Measurements from ENCODE around the gene WDR91. TPM values are rescaled to one million over a fixed set of nuclear protein-coding genes. Genes with fewer than 3 reads are reported as not detected.
"Not testable (repeated sequence)": the region's sequence is repeated elsewhere in the genome, so short reads cannot be mapped to it uniquely, and the experiment has no call there.

WDR91 gene
- total RNA-seq, 1 experiment from 2014 or later: 3.1 TPM

DNA sequence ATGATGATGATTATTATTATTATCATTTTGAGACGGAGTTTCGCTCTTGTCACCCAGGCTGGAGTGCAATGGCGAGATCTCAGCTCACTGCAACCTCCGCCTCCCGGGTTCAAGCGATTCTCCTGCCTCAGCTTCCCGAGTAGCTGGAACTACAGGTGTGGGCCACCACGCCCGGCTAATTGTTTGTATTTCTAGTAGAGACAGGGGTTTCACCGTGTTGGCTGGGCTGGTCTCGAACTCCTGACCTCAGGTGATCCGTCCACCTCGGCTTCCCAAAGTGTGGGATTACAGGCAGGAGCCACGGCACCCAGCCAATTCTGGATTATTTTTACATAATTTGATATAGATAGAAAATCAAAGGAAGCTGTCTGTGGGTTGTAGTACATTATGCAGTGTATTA lies 22.8 kb upstream of the WDR91 start:
- not testable (repeated sequence) for DNase-seq (ENCODE audit: extremely low read depth, low read depth)

GRCh38 chr7:135233570-135233969 lies 22.2 kb upstream of the WDR91 start, which contains the start of gene STRA8:
Gene STRA8 (plus strand): TSS chr7:135233838. CDS start chr7:135240525, 6,687 bp downstream.
- DNase-seq (ENCODE audit: extremely low read depth, low read depth): no peak

GRCh38 chr7:135232720-135233119 lies 21.4 kb upstream of the WDR91 start:
- peak; percentile 37 for DNase-seq (ENCODE audit: extremely low read depth, low read depth)

- no peak for DNase-seq (ENCODE audit: extremely low read depth, low read depth)
These were observed 20.8 kb upstream of the WDR91 start for GRCh38 chr7:135232087-135232486.

GRCh38 chr7:135231686-135232085 lies 20.4 kb upstream of the WDR91 start:
- DNase-seq (ENCODE audit: extremely low read depth, low read depth): no peak

DNA sequence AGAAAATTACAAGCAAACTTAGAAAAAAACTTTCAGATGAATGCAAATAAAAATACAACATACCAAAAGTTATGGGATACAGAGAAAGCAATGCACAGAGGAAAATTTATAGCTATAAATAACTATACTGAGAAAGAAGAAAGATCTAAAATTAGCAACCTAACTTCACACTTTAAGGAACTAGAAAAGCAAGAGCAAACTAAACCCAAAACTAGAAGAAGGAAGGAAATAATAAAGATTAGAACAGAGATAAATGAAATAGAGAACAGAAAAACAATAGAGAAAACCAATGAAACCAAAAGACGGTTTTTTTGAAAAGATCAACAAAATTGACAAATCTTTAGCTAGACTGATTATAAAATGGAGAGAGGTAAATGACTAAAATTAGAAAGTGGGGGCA lies 12.7 kb upstream of the WDR91 start:
- DNase-seq (ENCODE audit: extremely low read depth, low read depth): no peak

DNA sequence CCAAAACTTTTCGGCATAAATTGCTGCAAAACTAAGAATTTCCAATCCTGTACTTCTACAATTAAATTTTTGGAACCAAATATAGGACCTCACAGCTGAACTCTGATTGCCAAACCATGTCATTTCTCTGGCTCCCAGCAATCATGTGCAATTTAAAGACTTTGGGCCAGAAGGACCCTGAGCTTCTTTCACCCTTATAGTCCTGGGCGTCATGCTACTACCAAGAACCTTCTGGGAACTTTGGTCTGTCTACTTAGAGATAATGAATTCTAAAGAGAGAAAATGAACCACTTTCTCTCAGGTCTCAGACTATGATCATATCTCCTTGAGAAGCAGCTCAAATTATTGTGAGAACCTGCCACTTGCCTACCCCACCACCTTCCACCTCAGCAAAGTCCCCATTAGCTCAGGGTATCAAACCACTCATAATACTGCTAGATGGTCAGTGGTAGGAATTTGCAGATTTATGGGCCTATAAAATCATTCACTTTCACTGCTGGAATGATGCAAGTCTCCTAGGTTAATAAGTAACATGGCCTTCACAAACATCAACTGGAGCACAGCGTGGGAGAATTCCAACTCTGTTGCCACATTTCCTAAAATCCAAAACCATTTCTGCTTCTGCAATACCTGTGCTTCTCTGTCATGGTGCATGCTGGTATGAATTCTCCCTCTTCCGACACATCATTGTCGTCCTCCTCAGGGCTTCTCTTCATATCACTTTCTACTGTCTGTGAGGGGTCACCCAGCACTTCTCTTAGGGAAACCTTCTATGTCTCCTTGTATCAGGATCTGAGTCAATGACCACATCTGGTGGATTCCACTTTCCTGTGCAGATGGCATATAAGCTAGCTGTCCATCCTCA lies 6.6 kb upstream of the WDR91 start:
- no peak for DNase-seq (ENCODE audit: extremely low read depth, low read depth)

DNA sequence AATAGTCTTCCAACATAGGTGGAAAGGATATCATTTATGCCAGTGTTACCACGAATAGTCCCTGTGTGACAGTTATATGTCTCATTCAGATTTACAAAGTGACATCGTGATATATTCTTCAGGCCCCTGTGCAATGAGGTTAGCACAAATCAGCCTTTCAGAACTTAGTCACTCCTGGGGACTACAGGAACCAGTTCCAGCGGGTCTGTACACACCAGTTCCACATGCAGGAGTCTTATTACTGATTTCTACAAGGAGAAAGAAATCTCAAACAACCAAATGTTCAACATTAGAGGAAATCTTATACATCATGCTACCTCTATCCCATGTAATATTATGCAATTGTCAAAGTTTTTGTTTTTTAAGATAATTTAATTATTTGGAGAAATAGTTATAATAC lies 4.4 kb upstream of the WDR91 start:
- DNase-seq (ENCODE audit: extremely low read depth, low read depth): no peak

- no peak for DNase-seq (ENCODE audit: extremely low read depth, low read depth)
These were observed 3.9 kb upstream of the WDR91 start for GRCh38 chr7:135215180-135215579.

DNA sequence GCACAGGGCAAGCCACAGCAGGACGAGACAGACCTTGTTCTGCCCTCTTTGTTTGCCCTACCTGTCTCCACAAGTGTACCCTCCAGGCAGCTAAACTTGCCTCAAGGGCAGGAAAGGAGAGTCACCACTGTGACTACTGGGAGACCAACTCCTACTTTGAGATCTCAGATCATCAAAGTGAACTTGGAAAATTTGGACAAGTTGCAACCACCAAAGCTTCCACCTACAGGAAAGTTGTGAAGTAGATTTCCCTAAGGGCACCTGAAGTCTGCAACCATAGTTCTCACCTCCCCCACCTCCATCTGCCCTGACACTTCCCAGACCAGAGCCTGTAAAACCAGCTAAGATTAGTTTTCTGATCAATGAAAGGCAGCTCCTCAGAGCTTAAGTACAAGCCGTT lies 2.5 kb upstream of the WDR91 start:
- no peak for DNase-seq (ENCODE audit: extremely low read depth, low read depth)

DNA sequence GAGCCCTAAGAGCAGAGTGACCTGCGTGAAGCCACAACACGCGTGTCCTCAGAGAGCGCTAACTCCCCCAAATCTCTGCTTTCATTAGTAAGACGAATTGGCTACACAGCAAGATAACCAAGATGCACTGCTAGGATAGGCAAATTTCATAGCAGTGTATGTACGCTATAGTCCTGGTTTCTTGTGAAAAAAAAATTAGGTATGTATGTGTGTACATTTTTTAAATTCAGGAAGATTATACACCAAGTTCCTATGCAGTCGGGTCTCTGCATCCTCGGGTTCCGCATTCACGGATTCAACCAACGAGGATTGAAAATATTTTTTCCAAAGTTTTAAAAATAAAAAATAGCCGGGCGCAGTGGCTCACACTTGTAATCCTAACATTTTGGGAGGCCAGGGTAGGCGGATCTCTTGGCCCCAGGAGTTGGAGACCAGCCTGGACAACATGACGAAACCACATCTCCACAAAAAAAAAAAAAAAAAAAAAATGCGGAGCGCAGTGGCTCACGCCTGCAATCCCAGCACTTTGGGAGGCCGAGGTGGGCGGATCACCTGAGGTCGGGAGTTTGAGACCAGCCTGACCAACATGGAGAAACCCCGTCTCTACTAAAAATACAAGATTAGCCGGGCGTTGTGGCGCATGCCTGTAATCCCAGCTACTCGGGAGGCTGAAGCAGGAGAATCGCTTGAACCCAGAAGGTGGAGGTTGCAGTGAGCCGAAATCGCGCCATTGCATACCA lies 790 bp upstream of the WDR91 start:
- not testable (repeated sequence) for DNase-seq (ENCODE audit: extremely low read depth, low read depth)

DNA sequence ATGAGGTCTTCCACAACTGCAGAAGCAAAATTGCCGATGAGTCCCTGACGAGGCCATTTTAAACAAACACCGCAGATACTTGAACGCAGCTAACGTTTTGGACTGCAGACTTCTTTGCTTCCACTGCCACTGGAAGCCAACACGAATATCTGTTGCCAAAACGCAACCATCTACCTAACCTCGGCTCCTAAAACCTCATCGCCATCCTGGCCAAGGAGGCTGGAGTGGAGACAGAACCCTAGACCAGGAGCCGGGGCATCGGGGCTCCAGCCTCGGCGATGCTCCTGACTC lies 493 bp downstream of the WDR91 start:
- DNase-seq (ENCODE audit: extremely low read depth, low read depth): peak; percentile 9

GRCh38 chr7:135209225-135209834 lies 2.0 kb downstream of the WDR91 start:
- no peak for DNase-seq (ENCODE audit: extremely low read depth, low read depth)

- no peak for DNase-seq (ENCODE audit: extremely low read depth, low read depth)
These were observed 3.1 kb downstream of the WDR91 start for GRCh38 chr7:135208102-135208793.

DNA sequence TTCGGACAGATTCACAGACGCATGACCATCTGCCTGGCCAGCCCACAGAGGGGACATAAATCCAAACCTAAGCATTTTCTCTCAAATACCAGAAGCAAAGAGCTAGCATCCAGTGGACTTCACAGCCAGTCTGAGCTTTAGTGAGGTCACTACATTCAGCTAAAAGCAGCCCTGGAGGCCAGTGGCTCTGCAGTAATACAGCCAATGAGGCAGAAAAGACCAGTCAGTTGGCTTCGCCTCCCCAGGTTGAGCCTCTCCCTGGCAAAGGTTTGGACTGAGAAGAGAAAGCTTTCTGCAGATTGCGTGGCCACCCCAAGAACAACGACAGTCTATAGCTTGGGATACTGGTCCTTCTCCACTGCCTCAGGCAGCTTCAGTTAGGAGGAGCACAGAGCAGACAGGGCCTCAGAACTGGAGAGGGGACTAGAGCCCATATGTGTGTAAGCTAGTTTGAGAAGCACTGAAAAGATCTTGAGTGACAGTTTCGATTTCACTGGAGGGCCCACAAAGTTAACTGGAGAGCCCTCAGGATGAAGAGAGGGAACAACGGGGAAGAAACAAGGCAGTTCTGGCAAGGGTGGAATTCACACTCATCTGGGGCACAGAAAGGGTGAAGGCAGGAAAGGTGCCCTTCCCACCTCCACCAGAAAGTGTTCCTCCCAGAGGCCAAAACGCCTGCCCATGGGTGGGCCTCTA lies 3.8 kb downstream of the WDR91 start:
- no peak for DNase-seq (ENCODE audit: extremely low read depth, low read depth)

DNA sequence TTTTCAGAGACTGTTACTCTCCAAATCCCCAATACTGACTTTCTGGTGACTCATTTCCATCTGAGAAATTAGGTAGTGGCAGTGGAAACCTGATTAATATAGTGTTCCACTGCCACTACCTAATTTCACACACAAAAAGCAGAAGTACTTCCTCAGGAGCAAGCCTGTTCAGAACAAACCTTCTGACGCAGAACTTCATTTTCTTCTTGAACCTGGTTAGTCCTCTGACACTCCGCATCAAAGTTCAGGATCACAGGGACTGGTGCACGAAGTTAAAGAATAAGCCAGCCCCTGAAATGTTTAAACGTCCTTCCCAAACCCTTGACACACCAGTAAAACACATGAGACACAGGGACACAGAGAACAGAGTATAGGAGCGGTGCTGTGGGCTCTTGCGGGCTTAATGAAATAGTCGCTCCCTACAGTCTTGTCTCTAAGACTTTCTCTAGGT lies 4.4 kb downstream of the WDR91 start:
- no peak for DNase-seq (ENCODE audit: extremely low read depth, low read depth)

DNA sequence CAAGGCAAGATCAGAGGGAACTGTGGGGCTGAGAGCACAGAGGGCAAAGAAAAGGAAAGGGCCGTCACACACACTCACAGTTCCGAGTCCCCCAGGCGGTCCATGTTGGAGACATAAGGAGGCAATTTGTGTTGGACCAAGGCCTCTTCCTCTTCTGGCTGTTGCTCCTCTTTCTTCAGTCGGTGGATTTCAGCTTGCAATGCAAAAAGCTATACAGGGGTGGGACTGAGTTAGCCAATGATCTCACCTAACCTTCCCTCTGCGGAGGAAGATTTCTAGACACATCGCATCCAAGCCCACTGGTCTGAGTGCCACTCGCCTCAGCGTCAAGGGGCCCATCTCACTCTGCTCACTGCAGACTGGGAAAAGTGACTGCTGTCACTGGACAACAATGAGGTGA lies 5.5 kb downstream of the WDR91 start:
- DNase-seq (ENCODE audit: extremely low read depth, low read depth): no peak

DNA sequence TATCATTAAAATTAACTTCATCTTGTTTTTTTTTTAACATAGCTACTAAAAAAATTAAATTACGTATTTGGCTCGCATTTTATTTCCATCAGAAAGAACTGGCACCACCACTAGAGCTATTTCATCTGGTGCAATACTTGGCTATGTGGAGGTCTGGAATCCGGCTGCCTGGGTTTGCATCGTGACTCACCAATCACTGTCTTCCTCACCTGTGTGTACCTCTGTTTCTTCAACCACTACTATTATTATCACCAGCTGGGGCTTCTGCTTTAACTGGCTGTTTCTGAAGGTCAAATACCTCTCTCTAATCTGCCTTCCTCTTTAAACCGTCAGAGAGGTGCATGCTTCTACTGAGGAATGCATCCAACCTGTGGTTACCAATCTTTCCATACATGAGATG lies 6.5 kb downstream of the WDR91 start:
- DNase-seq (ENCODE audit: extremely low read depth, low read depth): no peak

GRCh38 chr7:135204341-135204749 lies 7.0 kb downstream of the WDR91 start:
- DNase-seq (ENCODE audit: extremely low read depth, low read depth): no peak

DNA sequence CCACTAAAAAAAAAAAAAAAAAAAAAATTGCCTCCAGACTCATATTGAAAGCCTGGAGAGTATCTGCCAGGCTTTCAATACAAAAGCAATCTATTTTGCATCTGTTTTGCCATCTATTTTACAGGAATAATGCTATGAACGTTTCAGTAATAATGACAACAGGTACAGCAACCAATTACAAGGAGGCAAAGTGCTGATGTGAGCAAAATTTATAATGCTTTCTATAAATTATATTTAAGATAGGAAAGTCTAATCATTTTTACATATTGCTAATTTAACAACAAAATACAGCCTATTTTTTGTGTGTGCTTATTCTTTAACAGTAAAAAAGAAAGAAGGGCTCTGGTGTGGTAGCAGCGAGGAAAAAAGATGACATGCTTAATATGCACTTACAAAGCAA lies 10.0 kb downstream of the WDR91 start:
- DNase-seq (ENCODE audit: extremely low read depth, low read depth): no peak
